Adrenal gland (tissue), 12 donors: ENCODE data around the gene ALDH7A1. TPM values are rescaled to one million over a fixed set of nuclear protein-coding genes. Genes with fewer than 3 reads are reported as not detected.
"Not testable (repeated sequence)": the region's sequence is repeated elsewhere in the genome, so short reads cannot be mapped to it uniquely, and the experiment has no call there.

Source experiments
- DNase-seq, 7 donors: peaks; one replicate each; pipeline ENCODE4 v3.0.0-alpha.2; 2019 to 2020
- H3K27ac ChIP-seq, 5 donors: fragments of 200-600 bp; sonication (generic) in 4 of 5; 1 replicate in 3 of 5; 2 replicates in 2 of 5; pipeline versions ENCODE4 v1.5.1 to v1.8.0; 2016 to 2020; ENCODE audit warnings: mild to moderate bottlenecking in 1 of 5
- H3K27me3 ChIP-seq: fragments of 200-600 bp; 2 replicates; pipeline ENCODE4 v1.8.0; 2021
- H3K36me3 ChIP-seq, 2 donors: fragments of 200-600 bp; replicated peaks in 1 of 2; 1 replicate in 1 of 2; 2 replicates in 1 of 2; pipeline versions ENCODE4 v1.5.1 to v1.8.0; 2018 to 2022
- H3K4me1 ChIP-seq, 2 donors: fragments of 200-600 bp; replicated peaks in 1 of 2; 1 replicate in 1 of 2; 2 replicates in 1 of 2; pipeline versions ENCODE4 v1.5.1 to v1.8.0; 2018 to 2021
- H3K4me3 ChIP-seq, 4 donors: fragments of 200-600 bp; sonication (generic) in 3 of 4; one replicate each; pipeline ENCODE4 v1.5.1; 2016 to 2018
- H3K9me3 ChIP-seq, 3 donors: fragments of 200-600 bp; sonication (generic) in 1 of 3; replicated peaks in 1 of 3; 1 replicate in 2 of 3; 2 replicates in 1 of 3; pipeline versions ENCODE4 v1.5.1 to v1.8.0; 2016 to 2021
- POLR2A ChIP-seq, 2 donors: fragments of 450-650 bp; IDR thresholded peaks; one replicate each; pipeline ENCODE4 v1.6.1; 2017; ENCODE audit warnings: antibody characterized with exemption in 2 of 2, mild to moderate bottlenecking in 2 of 2, moderate library complexity in 1 of 2
- WGBS, 4 donors: extraction: QIAGEN DNeasy Blood & Tissue Kit in 2 of 4; methylation state at CpG; one replicate each; pipeline versions ENCODE4 v1.1.5 to v1.1.7; 2013 to 2017; 5-methylcytosine and 5-hydroxymethylcytosine counted together
- intact Hi-C, 2 donors: fragments of 100-400 bp; cut with DNase I; formaldehyde crosslinking; loops; one replicate each; pipeline versions ENCODE4 v1.14.1 to v1.15.0; 2022 to 2023
- polyA plus RNA-seq, 3 donors: library from polyadenylated mRNA; stranded (reverse); fragments of 200-250 nt in 2 of 3; fragments of 350-450 nt in 1 of 3; fragmentation: Illumina TruSeq in 1 of 3; extraction: RNeasy Lipid Tissue Mini Kit (QIAGEN cat#74804) in 1 of 3; gene quantifications; one replicate each; pipeline ENCODE4 v1.2.3, GENCODE V29; 2013 to 2014
- total RNA-seq, 9 donors: library from RNA; depleted of rRNA in 4 of 9; stranded (reverse); fragments of >200 nt in 4 of 9; fragments of 120-200 nt in 1 of 9; fragmentation: NEBNext Ultra II Directional in 1 of 9; extraction: Animal tissue kit (Norgen Biotek cat#: 25700) in 1 of 9; gene quantifications; one replicate each; pipeline versions ENCODE4 v1.1.0 to v1.2.4, GENCODE V29; 2013 to 2023
- TF ChIP-seq, protein P1 (sequence below), 6 experiments: fragments of 450-650 bp in 4 of 6; fragments of 200-600 bp in 2 of 6; sonication (generic) in 1 of 6; IDR thresholded peaks; 1 replicate in 5 of 6; 2 replicates in 1 of 6; pipeline versions ENCODE4 v1.5.1 to v1.8.0; 2016 to 2021; ENCODE audit warnings: antibody characterized with exemption in 6 of 6, mild to moderate bottlenecking in 2 of 6, moderate library complexity in 1 of 6
- donor health status: healthy with polysubstance abuse.
- donor health status: Bipolar disorder and iron deficiency.
- donor health status: DM: yes; HTN: yes; CAD: no.
- donor health status: DM: no; HTN: no; CAD: no.
- donor health status: DM: no; HTN: no; CAD: no.
- donor health status: DM: yes; HTN: yes; CAD: no.

The ALDH7A1 gene
- total and polyA plus RNA-seq, 12 donors = 34.6 to 112 (median 66.2) TPM

GRCh38 chr5:126523818-126524510 lies 71.1 kb downstream of the ALDH7A1 start:
- no peak for DNase-seq
- Histone ChIP-seq H3K4me3 (no peak overlapping the region), H3K27ac (peak overlapping the region in 2 of 5 donors; percentile 48 to 63), H3K9me3 (no peaks in the 10 kb centered on the region), H3K4me1 (peaks cover 22 to 49% of the 10 kb centered on the region in 2 donors), H3K27me3 (no peaks in the 10 kb centered on the region), H3K36me3 (no peaks in the 10 kb centered on the region)
- 65 to 76% (median 72%) methylated on average over 8 of the region's 8 CpGs for WGBS, 4 donors
- intact Hi-C loops = no loop called here
- TF ChIP-seq POLR2A (IDR thresholded peaks at IDR 0.05) = no peak
- TF ChIP-seq, protein P1, sequence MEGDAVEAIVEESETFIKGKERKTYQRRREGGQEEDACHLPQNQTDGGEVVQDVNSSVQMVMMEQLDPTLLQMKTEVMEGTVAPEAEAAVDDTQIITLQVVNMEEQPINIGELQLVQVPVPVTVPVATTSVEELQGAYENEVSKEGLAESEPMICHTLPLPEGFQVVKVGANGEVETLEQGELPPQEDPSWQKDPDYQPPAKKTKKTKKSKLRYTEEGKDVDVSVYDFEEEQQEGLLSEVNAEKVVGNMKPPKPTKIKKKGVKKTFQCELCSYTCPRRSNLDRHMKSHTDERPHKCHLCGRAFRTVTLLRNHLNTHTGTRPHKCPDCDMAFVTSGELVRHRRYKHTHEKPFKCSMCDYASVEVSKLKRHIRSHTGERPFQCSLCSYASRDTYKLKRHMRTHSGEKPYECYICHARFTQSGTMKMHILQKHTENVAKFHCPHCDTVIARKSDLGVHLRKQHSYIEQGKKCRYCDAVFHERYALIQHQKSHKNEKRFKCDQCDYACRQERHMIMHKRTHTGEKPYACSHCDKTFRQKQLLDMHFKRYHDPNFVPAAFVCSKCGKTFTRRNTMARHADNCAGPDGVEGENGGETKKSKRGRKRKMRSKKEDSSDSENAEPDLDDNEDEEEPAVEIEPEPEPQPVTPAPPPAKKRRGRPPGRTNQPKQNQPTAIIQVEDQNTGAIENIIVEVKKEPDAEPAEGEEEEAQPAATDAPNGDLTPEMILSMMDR (IDR thresholded peaks at IDR 0.05) = no peak

GRCh38 chr5:126521130-126521529 lies 73.9 kb downstream of the ALDH7A1 start:
- peak overlapping the region in 2 of 5 donors; percentile 61 to 83 for H3K27ac ChIP-seq
- no peak overlapping the region for H3K4me3 ChIP-seq
- TF ChIP-seq, protein P1 (IDR thresholded peaks at IDR 0.05) = no peak
- TF ChIP-seq POLR2A (IDR thresholded peaks at IDR 0.05) = no peak
- intact Hi-C loops = no loop called here
- H3K9me3 ChIP-seq = no peaks in the 10 kb centered on the region
- H3K27me3 ChIP-seq = no peaks in the 10 kb centered on the region
- no peaks in the 10 kb centered on the region for H3K36me3 ChIP-seq
- no peak for DNase-seq
- H3K4me1 ChIP-seq = peaks cover 27 to 41% of the 10 kb centered on the region in 2 donors

DNA sequence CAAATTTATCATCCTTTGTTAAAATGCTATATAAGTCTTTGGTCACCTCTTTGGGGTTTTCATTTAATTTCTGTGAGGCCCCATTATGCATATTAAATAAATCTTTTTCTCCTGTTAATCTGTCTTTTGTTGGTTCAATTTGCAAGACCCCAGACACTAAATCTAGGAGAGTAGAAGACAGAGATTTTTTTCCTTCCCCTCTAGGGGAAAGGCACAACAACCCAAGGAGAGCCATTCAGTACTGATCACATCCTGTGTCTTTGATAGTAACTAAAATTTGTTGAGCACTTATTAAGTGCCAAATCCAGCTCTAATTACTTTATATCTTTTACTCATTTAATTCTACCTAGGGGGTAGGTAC lies 74.4 kb downstream of the ALDH7A1 start:
- H3K27me3 ChIP-seq = no peaks in the 10 kb centered on the region
- peaks cover 27 to 40% of the 10 kb centered on the region in 2 donors for H3K4me1 ChIP-seq
- intact Hi-C loops = no loop called here
- DNase-seq = no peak
- H3K27ac ChIP-seq = peak overlapping the region; percentile 42 to 88 (median 82)
- no peaks in the 10 kb centered on the region for H3K36me3 ChIP-seq
- H3K9me3 ChIP-seq = no peaks in the 10 kb centered on the region
- no peak for TF ChIP-seq POLR2A (IDR thresholded peaks at IDR 0.05)
- TF ChIP-seq, protein P1 (IDR thresholded peaks at IDR 0.05) = no peak
- no peak overlapping the region for H3K4me3 ChIP-seq

- Histone ChIP-seq H3K27ac (peak overlapping the region; percentile 42 to 88 (median 82)), H3K27me3 (no peaks in the 10 kb centered on the region), H3K4me3 (no peak overlapping the region), H3K36me3 (no peaks in the 10 kb centered on the region), H3K4me1 (peaks cover 27 to 46% of the 10 kb centered on the region in 2 donors), H3K9me3 (no peaks in the 10 kb centered on the region)
- intact Hi-C loops = no loop called here
- peak in 4 of 7 donors; percentile 38 to 68 (median 41) for DNase-seq
- TF ChIP-seq, protein P1 (IDR thresholded peaks at IDR 0.05) = no peak
- TF ChIP-seq POLR2A (IDR thresholded peaks at IDR 0.05) = no peak
- 29 to 43% (median 36%) methylated on average over 6 of the region's 6 CpGs for WGBS, 4 donors
Measured at GRCh38 chr5:126519637-126520592, 75.1 kb downstream of the ALDH7A1 start.

- intact Hi-C loops, H3K4me3 ChIP-seq, H3K27me3 ChIP-seq, H3K9me3 ChIP-seq, H3K36me3 ChIP-seq: not testable (repeated sequence)
- peak in 1 of 7 donors; percentile 19 for DNase-seq
- WGBS, 4 donors = 75 to 82% (median 80%) methylated on average over 4 of the region's 4 CpGs
- Histone ChIP-seq H3K27ac (peak overlapping the region; percentile 42 to 83 (median 75)), H3K4me1 (peaks cover 27 to 42% of the 10 kb centered on the region in 2 donors)
Measured at GRCh38 chr5:126519223-126519622, 75.8 kb downstream of the ALDH7A1 start.
